GM13976 (cell line): Measurements from ENCODE around the gene SYVN1.
A peak's percentile ranks its signal among the peaks of the same experiment; 100 is the strongest.

Source experiments
- DNase-seq: peaks from one replicate; pipeline ENCODE4 v3.0.0; 2012; ENCODE audit warnings: low spot score
- in situ Hi-C: fragments of 300-500 bp; cut with MboI; formaldehyde crosslinking; loops from one replicate; pipeline ENCODE4 v1.12.0; 2022; ENCODE audit warnings: low sequenced_read_pairs, mixed read lengths, inconsistent platforms; ENCODE audit not compliant: unreplicated experiment
- TF ChIP-seq, protein P1 (sequence below): IDR thresholded peaks from 2 replicates; pipeline ENCODE4 v1.5.1; 2012; ENCODE audit warnings: borderline replicate concordance, mild to moderate bottlenecking; ENCODE audit not compliant: insufficient read depth; ENCODE audit errors: extremely low read depth, missing control alignments, control extremely low read depth

The SYVN1 gene

DNA sequence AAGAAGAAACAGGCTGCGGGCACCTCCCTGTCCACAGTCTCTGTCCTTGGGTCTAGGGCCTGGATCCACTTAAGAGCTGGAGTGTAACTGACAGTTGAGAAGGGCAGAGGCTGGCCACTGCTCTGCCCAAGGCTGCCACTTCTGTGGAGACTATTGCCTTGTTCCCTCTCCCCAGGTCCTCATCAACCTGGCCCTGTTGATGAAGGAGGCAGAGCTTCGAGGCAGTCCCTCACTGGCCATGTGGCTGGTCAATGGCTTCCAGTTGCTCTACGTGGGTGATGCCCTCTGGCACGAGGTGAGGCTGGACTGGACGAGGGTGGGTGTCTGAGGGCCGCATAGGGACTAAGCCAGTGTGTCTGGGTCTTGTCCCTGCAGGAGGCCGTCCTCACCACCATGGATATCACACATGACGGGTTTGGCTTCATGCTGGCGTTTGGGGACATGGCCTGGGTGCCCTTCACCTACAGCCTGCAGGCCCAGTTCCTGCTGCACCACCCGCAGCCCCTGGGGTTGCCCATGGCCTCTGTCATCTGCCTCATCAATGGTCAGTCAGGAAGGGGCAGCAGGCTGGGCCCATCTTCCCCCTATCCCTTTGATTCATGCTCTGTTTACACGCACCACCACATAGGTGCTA, 19.7 kb downstream of the SYVN1 start:
- in situ Hi-C loops: no loop called here
- DNase-seq: no peak
- TF ChIP-seq, protein P1, sequence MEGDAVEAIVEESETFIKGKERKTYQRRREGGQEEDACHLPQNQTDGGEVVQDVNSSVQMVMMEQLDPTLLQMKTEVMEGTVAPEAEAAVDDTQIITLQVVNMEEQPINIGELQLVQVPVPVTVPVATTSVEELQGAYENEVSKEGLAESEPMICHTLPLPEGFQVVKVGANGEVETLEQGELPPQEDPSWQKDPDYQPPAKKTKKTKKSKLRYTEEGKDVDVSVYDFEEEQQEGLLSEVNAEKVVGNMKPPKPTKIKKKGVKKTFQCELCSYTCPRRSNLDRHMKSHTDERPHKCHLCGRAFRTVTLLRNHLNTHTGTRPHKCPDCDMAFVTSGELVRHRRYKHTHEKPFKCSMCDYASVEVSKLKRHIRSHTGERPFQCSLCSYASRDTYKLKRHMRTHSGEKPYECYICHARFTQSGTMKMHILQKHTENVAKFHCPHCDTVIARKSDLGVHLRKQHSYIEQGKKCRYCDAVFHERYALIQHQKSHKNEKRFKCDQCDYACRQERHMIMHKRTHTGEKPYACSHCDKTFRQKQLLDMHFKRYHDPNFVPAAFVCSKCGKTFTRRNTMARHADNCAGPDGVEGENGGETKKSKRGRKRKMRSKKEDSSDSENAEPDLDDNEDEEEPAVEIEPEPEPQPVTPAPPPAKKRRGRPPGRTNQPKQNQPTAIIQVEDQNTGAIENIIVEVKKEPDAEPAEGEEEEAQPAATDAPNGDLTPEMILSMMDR: no peak

GRCh38 chr11:65113839-65114238, 20.5 kb downstream of the SYVN1 start:
- no peak for DNase-seq
- TF ChIP-seq, protein P1: no peak
- in situ Hi-C loops: no loop called here

GRCh38 chr11:65113361-65113756, 21.0 kb downstream of the SYVN1 start:
- TF ChIP-seq, protein P1: no peak
- in situ Hi-C loops: no loop called here
- no peak for DNase-seq

- TF ChIP-seq, protein P1: peak; percentile 98
- in situ Hi-C loops: no loop called here
- peak; percentile 83 for DNase-seq
Observed at GRCh38 chr11:65112546-65113360, 21.6 kb downstream of the SYVN1 start.

- DNase-seq: peak; percentile 98
Observed at GRCh38 chr11:65111744-65112545, 22.4 kb downstream of the SYVN1 start, which contains the start of gene TM7SF2. Gene TM7SF2, plus strand, starts transcription at chr11:65111872. Its CDS starts 144 bp downstream, at chr11:65112016.

More at GRCh38 chr11:65111744-65112545, 22.4 kb downstream of the SYVN1 start, which contains the start of gene TM7SF2:
- in situ Hi-C loops: no loop called here
- TF ChIP-seq, protein P1: no peak
